H1 (cell line): Measurements from ENCODE around the gene BIRC7. TPM values are rescaled to one million over a fixed set of nuclear protein-coding genes. Genes with fewer than 3 reads are reported as not detected.

ENCODE experiments used
- CTCF ChIA-PET: fragments of 300-600 bp; sonication (Branson Sonifier 250); formaldehyde crosslinking; loops from one replicate; lab custom pipeline; 2021; ENCODE audit not compliant: partially characterized antibody; lab: Charles Lee
- POLR2A ChIA-PET: fragments of 300-600 bp; sonication (Branson Sonifier 250); formaldehyde crosslinking; loops from one replicate; lab custom pipeline; 2021; ENCODE audit warnings: inconsistent platforms; ENCODE audit not compliant: partially characterized antibody; lab: Charles Lee
- DNase-seq, 2 experiments: peaks; one replicate each; pipeline versions ENCODE4 v3.0.0 to v3.0.0-alpha.2; 2010 to 2022; ENCODE audit warnings: low spot score in 2 of 2, low read depth in 1 of 2, mixed read lengths in 1 of 2
- FAIRE-seq: peaks from 2 replicates; lab custom pipeline; 2011; peaks lifted over from hg19 to GRCh38; lab: Jason Lieb, UNC
- H2AFZ ChIP-seq: 2 replicates; pipeline ENCODE4 v1.8.1; 2012; ENCODE audit warnings: low read length, inconsistent platforms
- H2AK5ac ChIP-seq: 2 replicates; pipeline ENCODE4 v1.6.1; 2013; ENCODE audit warnings: low read depth, low read length
- H2BK120ac ChIP-seq: replicated peaks from 2 replicates; pipeline ENCODE3; 2013; ENCODE audit warnings: low read depth, low read length, inconsistent platforms
- H2BK12ac ChIP-seq: 2 replicates; pipeline ENCODE4 v1.6.1; 2013; ENCODE audit warnings: low read depth, low read length
- H2BK15ac ChIP-seq: 2 replicates; pipeline ENCODE4 v1.6.1; 2013; ENCODE audit warnings: low read length
- H2BK20ac ChIP-seq: 2 replicates; pipeline ENCODE4 v1.6.1; 2013; ENCODE audit warnings: low read length
- H2BK5ac ChIP-seq: 2 replicates; pipeline ENCODE4 v1.6.1; 2013; ENCODE audit warnings: low read depth, low read length
- H3K14ac ChIP-seq: 2 replicates; pipeline ENCODE4 v1.6.1; 2013; ENCODE audit warnings: inconsistent platforms; ENCODE audit not compliant: insufficient read length
- H3K18ac ChIP-seq: 2 replicates; pipeline ENCODE4 v1.6.1; 2013; ENCODE audit warnings: low read length; ENCODE audit errors: extremely low read depth
- H3K23ac ChIP-seq: 2 replicates; pipeline ENCODE4 v1.6.1; 2013; ENCODE audit warnings: inconsistent platforms; ENCODE audit not compliant: insufficient read length
- H3K23me2 ChIP-seq: 2 replicates; pipeline ENCODE4 v1.6.1; 2013; ENCODE audit warnings: low read depth, low read length
- H3K27ac ChIP-seq: 2 replicates; pipeline ENCODE4 v1.6.1; 2011; ENCODE audit warnings: low read depth, low read length, inconsistent platforms
- H3K27me3 ChIP-seq, 4 experiments: replicated peaks in 1 of 4; 1 replicate in 1 of 4; 2 replicates in 3 of 4; pipeline versions ENCODE4 v1.6.1 to v1.8.1; 2011 to 2013; ENCODE audit warnings: low read length in 3 of 4, mild to moderate bottlenecking in 3 of 4, inconsistent platforms in 2 of 4, mixed read lengths in 2 of 4, moderate library complexity in 1 of 4; ENCODE audit not compliant: control insufficient read depth in 3 of 4, insufficient read depth in 3 of 4; ENCODE audit errors: extremely low read depth in 1 of 4
- H3K36me3 ChIP-seq, 4 experiments: 2 replicates each; pipeline versions ENCODE4 v1.6.1 to v1.8.1; 2011 to 2013; ENCODE audit warnings: mild to moderate bottlenecking in 4 of 4, low read length in 3 of 4, moderate library complexity in 2 of 4, control low read depth in 1 of 4, inconsistent platforms in 1 of 4; ENCODE audit not compliant: insufficient read depth in 4 of 4, control insufficient read depth in 2 of 4
- H3K4ac ChIP-seq: replicated peaks from 2 replicates; pipeline ENCODE3; 2013; ENCODE audit warnings: low read length, low read depth, mixed read lengths, inconsistent platforms; ENCODE audit not compliant: insufficient read length
- H3K4me1 ChIP-seq, 4 experiments: replicated peaks in 1 of 4; 1 replicate in 1 of 4; 2 replicates in 3 of 4; pipeline versions ENCODE4 v1.6.1 to v1.8.1; 2011 to 2013; ENCODE audit warnings: low read length in 3 of 4, inconsistent platforms in 2 of 4, mixed read lengths in 1 of 4; ENCODE audit not compliant: insufficient read depth in 4 of 4, control insufficient read depth in 3 of 4
- H3K4me2 ChIP-seq, 2 experiments: 2 replicates each; pipeline versions ENCODE4 v1.6.1 to v1.8.1; 2011 to 2013; ENCODE audit warnings: low read depth in 2 of 2, low read length in 2 of 2, control low read depth in 1 of 2, inconsistent platforms in 1 of 2, mild to moderate bottlenecking in 1 of 2; ENCODE audit not compliant: insufficient read depth in 1 of 2
- H3K4me3 ChIP-seq, 4 experiments: fragments of 200-600, 300-600 bp in 1 of 4; sonication (generic), shearing (Covaris generic), sonication (Bioruptor Twin) in 1 of 4; 2 replicates each; pipeline versions ENCODE4 v1.5.1 to v1.8.1; 2011 to 2016; ENCODE audit warnings: low read length in 4 of 4, low read depth in 3 of 4, control low read depth in 2 of 4, inconsistent platforms in 2 of 4, mild to moderate bottlenecking in 2 of 4, mixed read lengths in 1 of 4, moderate library complexity in 1 of 4; ENCODE audit not compliant: insufficient read depth in 2 of 4; ENCODE audit errors: extremely low read depth in 1 of 4
- H3K56ac ChIP-seq: replicated peaks from 2 replicates; pipeline ENCODE3; 2013; ENCODE audit warnings: low read depth, mild to moderate bottlenecking, mixed read lengths, low read length, inconsistent platforms; ENCODE audit not compliant: insufficient read length
- H3K79me1 ChIP-seq: 2 replicates; pipeline ENCODE4 v1.6.1; 2013; ENCODE audit warnings: low read depth, low read length, control low read depth
- H3K79me2 ChIP-seq, 2 experiments: 2 replicates each; pipeline versions ENCODE4 v1.6.1 to v1.8.1; 2012 to 2013; ENCODE audit warnings: low read length in 2 of 2, mild to moderate bottlenecking in 2 of 2, inconsistent platforms in 1 of 2; ENCODE audit not compliant: insufficient read depth in 2 of 2, control insufficient read depth in 1 of 2
- H3K9ac ChIP-seq, 4 experiments: replicated peaks in 1 of 4; 1 replicate in 1 of 4; 2 replicates in 3 of 4; pipeline versions ENCODE4 v1.6.1 to v1.8.1; 2011 to 2013; ENCODE audit warnings: low read depth in 3 of 4, low read length in 3 of 4, control low read depth in 2 of 4, mild to moderate bottlenecking in 2 of 4, moderate library complexity in 2 of 4, inconsistent platforms in 1 of 4; ENCODE audit errors: extremely low read depth in 1 of 4
- H3K9me3 ChIP-seq, 2 experiments: 2 replicates each; pipeline versions ENCODE4 v1.6.1 to v1.8.1; 2012 to 2013; ENCODE audit warnings: mild to moderate bottlenecking in 2 of 2, moderate library complexity in 2 of 2, control low read depth in 1 of 2, inconsistent platforms in 1 of 2, low read depth in 1 of 2, low read length in 1 of 2, mixed read lengths in 1 of 2; ENCODE audit not compliant: insufficient read depth in 2 of 2
- H4K20me1 ChIP-seq, 2 experiments: replicated peaks in 1 of 2; 2 replicates each; pipeline versions ENCODE3 to v1.8.1; 2011 to 2013; ENCODE audit warnings: inconsistent platforms in 2 of 2, low read length in 2 of 2, mild to moderate bottlenecking in 1 of 2; ENCODE audit not compliant: insufficient read depth in 2 of 2, control insufficient read depth in 1 of 2
- H4K5ac ChIP-seq: 2 replicates; pipeline ENCODE4 v1.6.1; 2013; ENCODE audit warnings: low read length, low read depth, mixed read lengths, inconsistent platforms; ENCODE audit not compliant: insufficient read length
- H4K8ac ChIP-seq: 2 replicates; pipeline ENCODE4 v1.8.0; 2013; ENCODE audit warnings: mild to moderate bottlenecking, moderate library complexity, low read length, inconsistent platforms; ENCODE audit not compliant: insufficient read depth; ENCODE audit errors: extremely low read depth
- H4K91ac ChIP-seq: replicated peaks from 2 replicates; pipeline ENCODE3; 2013; ENCODE audit warnings: low read length, mixed read lengths, inconsistent platforms; ENCODE audit not compliant: insufficient read length
- BCL11A ChIP-seq, 2 experiments: IDR thresholded peaks; one replicate each; pipeline ENCODE4 v1.6.1; 2011; ENCODE audit warnings: low read depth in 2 of 2, low read length in 2 of 2, mild to moderate bottlenecking in 2 of 2
- CBX8 ChIP-seq: fragments of 300-800, 300-1000 bp; sonication (generic); IDR thresholded peaks from 2 replicates; pipeline ENCODE4 v1.7.1; 2016; ENCODE audit warnings: low read depth, low read length, borderline replicate concordance
- CEBPB ChIP-seq: IDR thresholded peaks from 2 replicates; pipeline ENCODE4 v1.6.1; 2012; ENCODE audit warnings: low read depth, low read length
- EP300 ChIP-seq, 2 experiments: IDR thresholded peaks; 1 replicate in 1 of 2; 2 replicates in 1 of 2; pipeline ENCODE4 v1.6.1; 2011 to 2012; ENCODE audit warnings: low read depth in 2 of 2, low read length in 2 of 2, mild to moderate bottlenecking in 2 of 2, borderline replicate concordance in 1 of 2, inconsistent platforms in 1 of 2, moderate library complexity in 1 of 2
- EZH2 ChIP-seq: fragments of 200-600 bp; sonication (generic); IDR thresholded peaks from 2 replicates; pipeline ENCODE4 v1.7.1; 2012; ENCODE audit warnings: low read depth, mild to moderate bottlenecking, moderate library complexity, low read length, inconsistent platforms; ENCODE audit not compliant: severe bottlenecking
- GABPA ChIP-seq: IDR thresholded peaks from 2 replicates; pipeline ENCODE4 v1.6.1; 2011; ENCODE audit warnings: mild to moderate bottlenecking, low read length, moderate library complexity, borderline replicate concordance; ENCODE audit not compliant: insufficient read depth
- HDAC2 ChIP-seq, 2 experiments: fragments of 300-600 bp in 1 of 2; sonication (generic) in 1 of 2; IDR thresholded peaks; 2 replicates each; pipeline ENCODE4 v1.6.1; 2011 to 2012; ENCODE audit warnings: low read depth in 2 of 2, low read length in 2 of 2, mild to moderate bottlenecking in 2 of 2, moderate library complexity in 2 of 2, borderline replicate concordance in 1 of 2, inconsistent platforms in 1 of 2
- JUN ChIP-seq: IDR thresholded peaks from 2 replicates; pipeline ENCODE4 v1.6.1; 2011; ENCODE audit warnings: low read depth, mild to moderate bottlenecking, improper control_type of control experiment, low read length
- POLR2A ChIP-seq, 2 experiments: IDR thresholded peaks; 1 replicate in 1 of 2; 2 replicates in 1 of 2; pipeline ENCODE4 v1.6.1; 2011; ENCODE audit warnings: low read depth in 2 of 2, low read length in 2 of 2, mild to moderate bottlenecking in 2 of 2; ENCODE audit errors: control extremely low read depth in 1 of 2
- RFX5 ChIP-seq: IDR thresholded peaks from 2 replicates; pipeline ENCODE4 v1.6.1; 2011; ENCODE audit warnings: low read depth, low read length, improper control_type of control experiment, borderline replicate concordance
- SP1 ChIP-seq: IDR thresholded peaks from 2 replicates; pipeline ENCODE4 v1.6.1; 2011; ENCODE audit warnings: low read depth, low read length
- SUZ12 ChIP-seq: fragments of 200-600 bp; sonication (generic); IDR thresholded peaks from 2 replicates; pipeline ENCODE4 v1.6.1; 2012; ENCODE audit warnings: mild to moderate bottlenecking, inconsistent platforms, low read length, moderate library complexity, mixed read lengths
- TBP ChIP-seq: IDR thresholded peaks from 2 replicates; pipeline ENCODE4 v1.6.1; 2011; ENCODE audit warnings: low read depth, low read length, improper control_type of control experiment
- YY1 ChIP-seq: IDR thresholded peaks from 2 replicates; pipeline ENCODE4 v1.6.1; 2011; ENCODE audit warnings: low read depth, mild to moderate bottlenecking, low read length
- whole genome bisulfite sequencing, 2 experiments: shearing (Covaris generic) in 1 of 2; methylation state at CpG; one replicate each; pipeline versions ENCODE4 v1.1.6 to v1.1.7; 2013 to 2015; ENCODE audit warnings: low lambda C conversion rate in 2 of 2, mixed read lengths in 2 of 2, inconsistent platforms in 1 of 2, low coverage in 1 of 2, missing lambda C conversion rate in 1 of 2; ENCODE audit not compliant: insufficient replicate concordance in 2 of 2, insufficient coverage in 1 of 2, insufficient read length in 1 of 2; ENCODE audit errors: extremely low coverage in 1 of 2, missing lambda C conversion rate in 1 of 2; 5-methylcytosine and 5-hydroxymethylcytosine counted together
- polyA plus RNA-seq, 7 experiments: library from polyadenylated mRNA; depleted of rRNA in 3 of 7; stranded (reverse) in 5 of 7; unstranded in 2 of 7; fragments of >200 nt in 5 of 7; fragments of 200-250 nt in 2 of 7; gene quantifications; 1 replicate in 5 of 7; 2 replicates in 1 of 7; 4 replicates in 1 of 7; pipeline versions ENCODE4 v1.2.1 to v1.2.3, GENCODE V29; 2011 to 2013; ENCODE audit warnings: missing spikeins in 2 of 7, mixed read lengths in 2 of 7
- total RNA-seq: library from RNA; stranded (reverse); fragmentation: NEBNext Ultra II Directional; extraction: Animal tissue kit (Norgen Biotek cat#: 25700); gene quantifications from 2 replicates; pipeline ENCODE4 v1.2.1, GENCODE V29; 2021

BIRC7 gene
- total and polyA plus RNA-seq, 2 of the 8 experiments (the other 6 are each of a cell fraction or from before 2014, with no cell fraction given), result 0.11 to 0.41 TPM

- peaks cover 0 to 2% (median 0%) of the 10 kb centered on the region in 4 experiments; a peak in 3 of 7 replicates for H3K4me1 ChIP-seq
- no peak overlapping the region for H3K4me2 ChIP-seq
- H3K36me3 ChIP-seq, result peaks cover 3 to 19% (median 5%) of the 10 kb centered on the region in 4 experiments; a peak in 4 of 8 replicates
- no peak overlapping the region for H2BK12ac ChIP-seq
- ChIA-PET POLR2A (interaction anchor here (1.4 kb wide), 1 partner anchor 9 kb away, joined by 5 read pairs; no protein-coding TSS in a partner anchor), CTCF (interaction anchor here (1.4 to 7.1 kb wide), 3 partner anchors 9 to 29 kb away, joined by 3 to 49 read pairs (median 8); no protein-coding TSS in a partner anchor)
- H2AFZ ChIP-seq, result no peak overlapping the region
- H2BK120ac ChIP-seq, result no peak overlapping the region
- H2BK15ac ChIP-seq, result no peak overlapping the region
- no peak overlapping the region for H3K18ac ChIP-seq
- WGBS, 2 experiments, result 97% methylated on average over 4 of the region's 4 CpGs; no CpG with 5 or more reads in 1 of the 2 experiments
- no peaks in the 10 kb centered on the region for H3K27me3 ChIP-seq
- DNase-seq, result no peak
- no peak overlapping the region for H3K14ac ChIP-seq
- H2BK20ac ChIP-seq, result no peak overlapping the region
- peaks cover 4 to 37% of the 10 kb centered on the region in 2 experiments; a peak in 2 of 4 replicates for H3K79me2 ChIP-seq
- H2AK5ac ChIP-seq, result no peak overlapping the region
- no peaks in the 10 kb centered on the region for H3K23me2 ChIP-seq
- no peak overlapping the region for H4K91ac ChIP-seq
- FAIRE-seq, result no peak
- H4K20me1 ChIP-seq, result peaks cover 23 to 27% of the 10 kb centered on the region in 2 experiments
- no peak overlapping the region for H3K23ac ChIP-seq
- H3K79me1 ChIP-seq, result peaks cover 13% of the 10 kb centered on the region
- H3K9me3 ChIP-seq, result no peaks in the 10 kb centered on the region
- H3K27ac ChIP-seq, result no peak overlapping the region
- H3K4ac ChIP-seq, result no peak overlapping the region
- no peak overlapping the region for H3K56ac ChIP-seq
- H3K9ac ChIP-seq, result no peak overlapping the region
- H4K5ac ChIP-seq, result no peak overlapping the region
- H2BK5ac ChIP-seq, result no peak overlapping the region
- no peak overlapping the region for H3K4me3 ChIP-seq
- H4K8ac ChIP-seq, result no peak overlapping the region
- no peak for TF ChIP-seq TBP
- TF ChIP-seq RFX5, result no peak
- no peak for TF ChIP-seq SP1
- TF ChIP-seq EZH2, result no peak
- no peak for TF ChIP-seq EP300 (IDR thresholded peaks at IDR 0.05; ENCODE audit: borderline replicate concordance in 1 of 2, low read depth in 2 of 2, low read length in 2 of 2)
- TF ChIP-seq POLR2A (IDR thresholded peaks at IDR 0.05; ENCODE audit: control extremely low read depth in 1 of 2, low read depth in 2 of 2, low read length in 2 of 2), result no peak
- TF ChIP-seq YY1, result no peak
- TF ChIP-seq JUN, result no peak
- no peak for TF ChIP-seq HDAC2 (IDR thresholded peaks at IDR 0.05; ENCODE audit: borderline replicate concordance in 1 of 2, low read depth in 2 of 2, low read length in 2 of 2)
- no peak for TF ChIP-seq CEBPB
- no peak for TF ChIP-seq BCL11A (IDR thresholded peaks at IDR 0.05; ENCODE audit: low read depth in 2 of 2, low read length in 2 of 2)
- no peak for TF ChIP-seq GABPA
- no peak for TF ChIP-seq CBX8
- TF ChIP-seq SUZ12, result no peak
Observed at GRCh38 chr20:63194797-63195173, 40.9 kb upstream of the BIRC7 start.
